IMR-90 (cell line): ENCODE results near the gene GLS. TPM values are rescaled to one million over a fixed set of nuclear protein-coding genes. Genes with fewer than 3 reads are reported as not detected.

Experiments used
- ATAC-seq: fragments of 200-7000 bp; cut with Tn5 transposase; 2 replicates; pipeline ENCODE4 v1.9.1; 2020; ENCODE audit warnings: low read depth, mild to moderate bottlenecking, moderate library complexity
- BruUV-seq: library from RNA; stranded (reverse); fragments of 400-500 nt; replicated peaks from 2 replicates; lab custom pipeline; 2021; lab: Mats Ljungman, UMichigan
- CTCF ChIA-PET: fragments of 300-600 bp; formaldehyde crosslinking; extraction: SDS; loops from one replicate; lab custom pipeline; 2021; ENCODE audit warnings: antibody characterized with exemption; lab: Yijun Ruan, JAX
- POLR2A ChIA-PET: fragments of 300-600 bp; sonication (Branson Sonifier 250); formaldehyde crosslinking; loops from one replicate; lab custom pipeline; 2022; ENCODE audit warnings: antibody characterized with exemption; ENCODE audit not compliant: unreplicated experiment; lab: Charles Lee
- DNase-seq: peaks from one replicate; pipeline ENCODE4 v3.0.0; 2013
- H2AFZ ChIP-seq: replicated peaks from 2 replicates; pipeline ENCODE3; 2013; ENCODE audit warnings: low read length, mild to moderate bottlenecking; ENCODE audit not compliant: poor library complexity
- H2AK5ac ChIP-seq: 2 replicates; pipeline ENCODE4 v1.6.1; 2013; ENCODE audit warnings: low read depth, low read length, inconsistent platforms
- H2AK9ac ChIP-seq: replicated peaks from 2 replicates; pipeline ENCODE3; 2013; ENCODE audit warnings: mild to moderate bottlenecking, low read depth, low read length, moderate library complexity; ENCODE audit not compliant: poor library complexity
- H2BK120ac ChIP-seq: 2 replicates; pipeline ENCODE4 v1.6.1; 2013; ENCODE audit warnings: low read depth, low read length, inconsistent platforms
- H2BK15ac ChIP-seq: 3 replicates; pipeline ENCODE4 v1.6.1; 2013; ENCODE audit warnings: low read depth, low read length, inconsistent platforms
- H2BK20ac ChIP-seq: 2 replicates; pipeline ENCODE4 v1.6.1; 2013; ENCODE audit warnings: low read depth, mild to moderate bottlenecking, inconsistent platforms, low read length, moderate library complexity
- H2BK5ac ChIP-seq: 2 replicates; pipeline ENCODE4 v1.6.1; 2013; ENCODE audit warnings: mild to moderate bottlenecking, low read depth, low read length, inconsistent platforms; ENCODE audit not compliant: poor library complexity, severe bottlenecking
- H3K14ac ChIP-seq: replicated peaks from 2 replicates; pipeline ENCODE4 v1.6.1; 2013; ENCODE audit warnings: low read depth, low read length, inconsistent platforms
- H3K18ac ChIP-seq: 2 replicates; pipeline ENCODE4 v1.6.1; 2013; ENCODE audit warnings: low read depth, low read length, control low read depth
- H3K23ac ChIP-seq: 2 replicates; pipeline ENCODE4 v1.6.1; 2013; ENCODE audit warnings: low read depth, low read length, inconsistent platforms
- H3K27ac ChIP-seq: 2 replicates; pipeline ENCODE4 v1.5.1; 2013; ENCODE audit warnings: mild to moderate bottlenecking, control low read depth, low read length; ENCODE audit not compliant: insufficient read depth
- H3K27me3 ChIP-seq: 2 replicates; pipeline ENCODE4 v1.6.1; 2013; ENCODE audit warnings: low read length; ENCODE audit not compliant: control insufficient read depth, insufficient read depth
- H3K36me3 ChIP-seq: 2 replicates; pipeline ENCODE4 v1.6.1; 2013; ENCODE audit warnings: low read length, mixed read lengths; ENCODE audit not compliant: control insufficient read depth, insufficient read depth
- H3K4ac ChIP-seq: 2 replicates; pipeline ENCODE4 v1.6.1; 2013; ENCODE audit warnings: low read depth, low read length, inconsistent platforms
- H3K4me1 ChIP-seq: 2 replicates; pipeline ENCODE4 v1.6.1; 2013; ENCODE audit warnings: low read length, mixed read lengths; ENCODE audit not compliant: control insufficient read depth, insufficient read depth
- H3K4me2 ChIP-seq: 2 replicates; pipeline ENCODE4 v1.6.1; 2013; ENCODE audit warnings: low read depth, mild to moderate bottlenecking, control low read depth, low read length, moderate library complexity
- H3K4me3 ChIP-seq: 2 replicates; pipeline ENCODE4 v1.5.1; 2013; ENCODE audit warnings: low read depth, mild to moderate bottlenecking, control low read depth, low read length, moderate library complexity; ENCODE audit not compliant: insufficient read depth
- H3K56ac ChIP-seq: 2 replicates; pipeline ENCODE4 v1.6.1; 2013; ENCODE audit warnings: low read length, inconsistent platforms; ENCODE audit not compliant: insufficient read depth; ENCODE audit errors: extremely low read depth
- H3K79me1 ChIP-seq, 2 experiments: 2 replicates each; pipeline ENCODE4 v1.6.1; 2013; ENCODE audit warnings: low read length in 2 of 2, inconsistent platforms in 1 of 2, low read depth in 1 of 2
- H3K9ac ChIP-seq: 2 replicates; pipeline ENCODE4 v1.6.1; 2013; ENCODE audit warnings: low read depth, low read length, control low read depth
- H3K9me1 ChIP-seq: 2 replicates; pipeline ENCODE4 v1.6.1; 2013; ENCODE audit warnings: low read length, inconsistent platforms; ENCODE audit not compliant: insufficient read depth
- H3K9me3 ChIP-seq: 2 replicates; pipeline ENCODE4 v1.6.1; 2013; ENCODE audit warnings: low read length; ENCODE audit not compliant: control insufficient read depth, insufficient read depth
- H4K20me1 ChIP-seq: 2 replicates; pipeline ENCODE4 v1.6.1; 2013; ENCODE audit warnings: low read length, inconsistent platforms; ENCODE audit not compliant: insufficient read depth
- H4K5ac ChIP-seq: 2 replicates; pipeline ENCODE4 v1.6.1; 2013; ENCODE audit warnings: mild to moderate bottlenecking, low read depth, low read length, control low read depth
- H4K8ac ChIP-seq, 2 experiments: 2 replicates each; pipeline ENCODE4 v1.6.1; 2013; ENCODE audit warnings: low read depth in 2 of 2, low read length in 2 of 2, control low read depth in 1 of 2, inconsistent platforms in 1 of 2
- H4K91ac ChIP-seq: 2 replicates; pipeline ENCODE4 v1.6.1; 2013; ENCODE audit warnings: low read depth, low read length, inconsistent platforms; ENCODE audit not compliant: insufficient read depth
- BHLHE40 ChIP-seq: fragments of 150-350 bp; IDR thresholded peaks from 2 replicates; pipeline ENCODE4 v1.6.1; 2016; ENCODE audit warnings: mild to moderate bottlenecking, low read depth, low read length
- CEBPB ChIP-seq: IDR thresholded peaks from 2 replicates; pipeline ENCODE4 v1.6.1; 2012; ENCODE audit warnings: low read depth, low read length, improper control_type of control experiment
- CHD1 ChIP-seq: IDR thresholded peaks from 2 replicates; pipeline ENCODE4 v1.6.1; 2012; ENCODE audit warnings: low read depth, low read length, improper control_type of control experiment
- MAFK ChIP-seq: IDR thresholded peaks from 2 replicates; pipeline ENCODE4 v1.6.1; 2012; ENCODE audit warnings: low read depth, low read length, improper control_type of control experiment
- MAZ ChIP-seq: IDR thresholded peaks from 2 replicates; pipeline ENCODE4 v1.6.1; 2012; ENCODE audit warnings: low read depth, mild to moderate bottlenecking, low read length, improper control_type of control experiment, moderate library complexity, borderline replicate concordance
- MXI1 ChIP-seq: IDR thresholded peaks from 2 replicates; pipeline ENCODE4 v1.6.1; 2012; ENCODE audit warnings: low read depth, mild to moderate bottlenecking, low read length, moderate library complexity, borderline replicate concordance
- NFE2L2 ChIP-seq: fragments of 150-350 bp; IDR thresholded peaks from 2 replicates; pipeline ENCODE4 v1.6.1; 2016; ENCODE audit warnings: low read depth, mild to moderate bottlenecking, low read length
- RAD21 ChIP-seq: IDR thresholded peaks from 2 replicates; pipeline ENCODE4 v1.6.1; 2012; ENCODE audit warnings: low read length, improper control_type of control experiment
- RCOR1 ChIP-seq: IDR thresholded peaks from 2 replicates; pipeline ENCODE4 v1.6.1; 2012; ENCODE audit warnings: mild to moderate bottlenecking, low read length, improper control_type of control experiment; ENCODE audit not compliant: insufficient replicate concordance
- SMC3 ChIP-seq: fragments of 150-350 bp; IDR thresholded peaks from 2 replicates; pipeline ENCODE4 v1.6.1; 2016; ENCODE audit warnings: low read depth, mild to moderate bottlenecking, antibody characterized with exemption, low read length, moderate library complexity
- WGBS, 2 experiments: methylation state at CpG; one replicate each; pipeline versions ENCODE4 v1.1.5 to v1.1.7; 2013; ENCODE audit warnings: missing lambda C conversion rate in 2 of 2; ENCODE audit not compliant: insufficient read length in 1 of 2; ENCODE audit errors: extremely low coverage in 2 of 2; 5-methylcytosine and 5-hydroxymethylcytosine counted together
- dilution Hi-C: fragments of 300-500 bp; cut with HindIII; formaldehyde crosslinking; loops from one replicate; pipeline ENCODE4 v1.14.3; 2018; ENCODE audit warnings: low sequenced_read_pairs; ENCODE audit not compliant: unreplicated experiment
- in situ Hi-C: fragments of 300-500 bp; cut with MboI; formaldehyde crosslinking; loops from 3 replicates; pipeline ENCODE4 v1.14.3; 2019; ENCODE audit warnings: low sequenced_read_pairs, inconsistent platforms, mixed read lengths
- intact Hi-C: fragments of 100-400 bp; cut with micrococcal nuclease; formaldehyde crosslinking; loops from 2 replicates; pipeline ENCODE4 v1.10.0; 2022
- polyA plus RNA-seq, 3 experiments: library from polyadenylated mRNA; depleted of rRNA; stranded (reverse); fragments of >200 nt; gene quantifications; 2 replicates each; pipeline ENCODE4 v1.2.3, GENCODE V29; 2012; ENCODE audit warnings: low replicate concordance in 1 of 3
- total RNA-seq: library from RNA; depleted of rRNA; stranded (reverse); fragments of >200 nt; gene quantifications from 2 replicates; pipeline ENCODE4 v1.2.3, GENCODE V29; 2012
- TF ChIP-seq, protein P1 (sequence below): conservative IDR thresholded peaks from 2 replicates; pipeline ENCODE4 v1.5.1; 2012; ENCODE audit warnings: mild to moderate bottlenecking, low read depth, low read length, improper control_type of control experiment
- TF ChIP-seq, protein P2 (sequence below): fragments of 150-350 bp; IDR thresholded peaks from 2 replicates; pipeline ENCODE4 v1.6.1; 2017; ENCODE audit warnings: mild to moderate bottlenecking, antibody characterized with exemption, low read length, low read depth
- TF ChIP-seq, protein P3 (sequence below): fragments of 150-350 bp; IDR thresholded peaks from 2 replicates; pipeline ENCODE4 v1.6.1; 2016; ENCODE audit warnings: low read depth, mild to moderate bottlenecking, low read length, moderate library complexity, borderline replicate concordance

Gene GLS
- total and polyA plus RNA-seq, 2 of the 4 experiments (the other 2 are of a cell fraction): 87.5 to 130 TPM

DNA sequence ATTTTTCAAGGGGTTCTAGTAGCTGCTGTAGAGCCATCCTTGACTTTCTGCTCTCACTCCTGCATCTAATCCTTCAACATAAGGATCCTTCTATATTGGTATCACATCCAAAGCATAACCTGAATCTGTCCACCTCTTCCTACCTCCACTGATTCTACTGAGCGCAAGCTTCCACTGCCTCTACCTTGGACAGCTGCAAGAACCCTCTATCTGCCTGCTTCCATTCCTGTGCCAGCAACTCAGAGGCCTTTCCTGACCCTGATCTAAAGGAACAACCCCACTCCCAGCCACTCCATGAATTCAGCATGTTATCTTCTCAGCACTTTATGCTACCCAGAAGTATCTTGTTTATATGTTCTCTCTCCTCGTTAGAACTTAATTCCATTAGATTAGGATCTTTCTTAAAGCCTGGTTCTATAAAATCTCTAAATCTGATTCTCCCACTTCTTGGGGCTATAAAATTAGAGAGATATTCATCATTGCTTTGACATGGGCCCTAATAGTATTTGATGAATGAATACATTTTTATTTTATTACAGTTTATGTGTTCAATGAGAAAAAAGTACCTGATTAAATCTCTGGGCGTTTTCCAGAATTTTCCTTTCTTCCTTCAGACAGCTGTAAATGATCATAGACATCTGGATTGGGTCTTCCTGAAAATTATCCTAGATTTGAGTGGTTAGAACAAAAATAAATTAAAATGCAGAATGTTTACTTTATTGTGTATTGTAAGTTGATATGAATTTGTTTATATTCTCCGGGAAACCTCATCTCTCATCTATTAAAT lies 126.6 kb downstream of the GLS start:
- POLR2A ChIA-PET: no interaction called here
- intact Hi-C loops: no loop called here
- H3K56ac ChIP-seq: no peak overlapping the region
- H3K27me3 ChIP-seq: no peaks in the 10 kb centered on the region
- no peak overlapping the region for H4K5ac ChIP-seq
- H3K27ac ChIP-seq: no peak overlapping the region
- H4K8ac ChIP-seq: no peak overlapping the region
- in situ Hi-C loops: no loop called here
- no peaks in the 10 kb centered on the region for H3K9me3 ChIP-seq
- no peak overlapping the region for H2BK120ac ChIP-seq
- no peak overlapping the region for H3K23ac ChIP-seq
- H2AFZ ChIP-seq: no peak overlapping the region
- dilution Hi-C loops: no loop called here
- no TSS peak for BruUV-seq
- no peak overlapping the region for H3K4me3 ChIP-seq
- no peak overlapping the region for H2AK9ac ChIP-seq
- H3K9ac ChIP-seq: no peak overlapping the region
- WGBS, 2 experiments: 100% methylated on average over 1 of the region's 4 CpGs; no CpG with 5 or more reads in 1 of the 2 experiments
- no peak overlapping the region for H2AK5ac ChIP-seq
- H2BK5ac ChIP-seq: no peak overlapping the region
- H3K36me3 ChIP-seq: peaks cover 44% of the 10 kb centered on the region
- H2BK20ac ChIP-seq: no peak overlapping the region
- CTCF ChIA-PET: no interaction called here
- H2BK15ac ChIP-seq: no peak overlapping the region
- DNase-seq (no peak), ATAC-seq (no peak)
- H3K9me1 ChIP-seq: peaks cover 18% of the 10 kb centered on the region
- H3K4me1 ChIP-seq: peaks cover 3% of the 10 kb centered on the region
- H3K18ac ChIP-seq: no peak overlapping the region
- TF ChIP-seq, protein P1, sequence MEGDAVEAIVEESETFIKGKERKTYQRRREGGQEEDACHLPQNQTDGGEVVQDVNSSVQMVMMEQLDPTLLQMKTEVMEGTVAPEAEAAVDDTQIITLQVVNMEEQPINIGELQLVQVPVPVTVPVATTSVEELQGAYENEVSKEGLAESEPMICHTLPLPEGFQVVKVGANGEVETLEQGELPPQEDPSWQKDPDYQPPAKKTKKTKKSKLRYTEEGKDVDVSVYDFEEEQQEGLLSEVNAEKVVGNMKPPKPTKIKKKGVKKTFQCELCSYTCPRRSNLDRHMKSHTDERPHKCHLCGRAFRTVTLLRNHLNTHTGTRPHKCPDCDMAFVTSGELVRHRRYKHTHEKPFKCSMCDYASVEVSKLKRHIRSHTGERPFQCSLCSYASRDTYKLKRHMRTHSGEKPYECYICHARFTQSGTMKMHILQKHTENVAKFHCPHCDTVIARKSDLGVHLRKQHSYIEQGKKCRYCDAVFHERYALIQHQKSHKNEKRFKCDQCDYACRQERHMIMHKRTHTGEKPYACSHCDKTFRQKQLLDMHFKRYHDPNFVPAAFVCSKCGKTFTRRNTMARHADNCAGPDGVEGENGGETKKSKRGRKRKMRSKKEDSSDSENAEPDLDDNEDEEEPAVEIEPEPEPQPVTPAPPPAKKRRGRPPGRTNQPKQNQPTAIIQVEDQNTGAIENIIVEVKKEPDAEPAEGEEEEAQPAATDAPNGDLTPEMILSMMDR: no peak
- no peak for TF ChIP-seq NFE2L2
- no peak for TF ChIP-seq RCOR1
- TF ChIP-seq MAFK: no peak
- no peak for TF ChIP-seq RAD21
- TF ChIP-seq BHLHE40: no peak
- TF ChIP-seq CHD1: no peak
- TF ChIP-seq CEBPB: no peak
- TF ChIP-seq, protein P2, sequence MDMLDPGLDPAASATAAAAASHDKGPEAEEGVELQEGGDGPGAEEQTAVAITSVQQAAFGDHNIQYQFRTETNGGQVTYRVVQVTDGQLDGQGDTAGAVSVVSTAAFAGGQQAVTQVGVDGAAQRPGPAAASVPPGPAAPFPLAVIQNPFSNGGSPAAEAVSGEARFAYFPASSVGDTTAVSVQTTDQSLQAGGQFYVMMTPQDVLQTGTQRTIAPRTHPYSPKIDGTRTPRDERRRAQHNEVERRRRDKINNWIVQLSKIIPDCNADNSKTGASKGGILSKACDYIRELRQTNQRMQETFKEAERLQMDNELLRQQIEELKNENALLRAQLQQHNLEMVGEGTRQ: no peak
- TF ChIP-seq, protein P3, sequence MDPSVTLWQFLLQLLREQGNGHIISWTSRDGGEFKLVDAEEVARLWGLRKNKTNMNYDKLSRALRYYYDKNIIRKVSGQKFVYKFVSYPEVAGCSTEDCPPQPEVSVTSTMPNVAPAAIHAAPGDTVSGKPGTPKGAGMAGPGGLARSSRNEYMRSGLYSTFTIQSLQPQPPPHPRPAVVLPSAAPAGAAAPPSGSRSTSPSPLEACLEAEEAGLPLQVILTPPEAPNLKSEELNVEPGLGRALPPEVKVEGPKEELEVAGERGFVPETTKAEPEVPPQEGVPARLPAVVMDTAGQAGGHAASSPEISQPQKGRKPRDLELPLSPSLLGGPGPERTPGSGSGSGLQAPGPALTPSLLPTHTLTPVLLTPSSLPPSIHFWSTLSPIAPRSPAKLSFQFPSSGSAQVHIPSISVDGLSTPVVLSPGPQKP: no peak
- no peak for TF ChIP-seq MAZ
- no peak for TF ChIP-seq MXI1
- TF ChIP-seq SMC3: no peak
- no peak overlapping the region for H3K4ac ChIP-seq
- H3K79me1 ChIP-seq: peaks cover 27 to 60% of the 10 kb centered on the region in 2 experiments
- no peak overlapping the region for H3K14ac ChIP-seq
- no peak overlapping the region for H3K4me2 ChIP-seq
- no peak overlapping the region for H4K91ac ChIP-seq
- H4K20me1 ChIP-seq: peaks cover 7% of the 10 kb centered on the region; the same call in 1 of the 2 replicates
